NCI-H748 treated with DMSO at 0.1 percent for 48 hours (cell line): ENCODE data around the gene KRT35.

ENCODE experiments used
- DNase-seq: peaks from one replicate; lab custom pipeline; 2025; lab: John Stamatoyannopoulos, UW

The KRT35 gene

DNA sequence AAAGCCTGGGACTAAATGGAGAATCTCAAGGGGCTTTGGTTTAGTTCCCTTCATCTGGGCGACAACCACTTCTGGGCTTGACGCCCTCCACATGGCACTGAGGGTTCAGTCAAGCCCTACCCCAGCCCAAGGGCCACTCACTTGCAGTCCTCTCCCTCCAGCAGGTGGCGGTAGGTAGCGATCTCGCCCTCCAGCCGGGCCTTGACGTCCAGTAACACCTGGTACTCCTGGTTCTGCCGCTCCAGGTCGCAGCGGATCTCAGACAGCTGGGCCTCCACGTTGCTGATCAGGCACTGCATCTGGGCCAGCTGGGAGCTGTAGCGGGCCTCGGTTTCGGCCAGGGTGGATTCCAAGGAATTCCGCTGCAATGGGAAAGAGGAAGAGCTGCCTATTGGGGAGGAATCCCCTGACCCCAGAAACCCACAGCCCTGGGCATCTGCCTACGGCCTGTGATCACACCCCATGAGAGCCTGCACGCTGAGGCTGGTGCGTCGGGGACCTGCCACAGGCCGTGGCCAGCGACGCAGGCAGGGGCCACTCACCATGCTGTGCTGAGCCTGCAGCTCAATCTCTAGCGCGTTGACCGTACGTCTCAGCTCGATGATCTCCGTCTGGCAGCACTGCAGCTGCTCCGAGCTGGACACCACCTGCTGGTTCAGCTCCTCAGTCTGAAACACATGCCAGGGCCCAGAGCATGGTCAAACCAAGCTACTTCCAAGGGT lies 6.0 kb upstream of the KRT35 start:
- no peak for DNase-seq

GRCh38 chr17:41486316-41486715 lies 5.4 kb upstream of the KRT35 start:
- DNase-seq, result no peak

- DNase-seq, result no peak
Measured at GRCh38 chr17:41484920-41485904, 4.3 kb upstream of the KRT35 start.

- DNase-seq, result no peak
Measured at GRCh38 chr17:41483991-41484826, 3.3 kb upstream of the KRT35 start.

DNA sequence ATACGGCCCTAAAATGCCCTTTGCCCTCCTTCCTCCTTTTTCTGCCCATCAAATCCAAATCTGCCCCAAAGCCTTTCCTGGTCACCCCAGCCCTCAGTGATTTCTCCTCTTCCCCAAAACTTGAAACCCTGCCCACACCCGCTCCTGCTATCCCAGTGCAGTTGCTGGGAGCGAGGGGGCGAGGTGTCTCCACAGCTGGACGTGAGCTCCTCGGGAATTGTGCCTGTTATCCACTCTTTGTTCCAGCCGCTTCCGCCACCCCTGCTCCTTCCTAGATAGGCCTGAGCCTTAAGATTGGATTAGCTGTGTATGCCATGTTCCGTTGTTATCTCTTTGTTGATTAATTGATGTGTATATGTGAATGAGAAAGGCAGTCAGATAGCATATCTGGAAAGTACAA lies 2.6 kb upstream of the KRT35 start:
- DNase-seq, result no peak

DNA sequence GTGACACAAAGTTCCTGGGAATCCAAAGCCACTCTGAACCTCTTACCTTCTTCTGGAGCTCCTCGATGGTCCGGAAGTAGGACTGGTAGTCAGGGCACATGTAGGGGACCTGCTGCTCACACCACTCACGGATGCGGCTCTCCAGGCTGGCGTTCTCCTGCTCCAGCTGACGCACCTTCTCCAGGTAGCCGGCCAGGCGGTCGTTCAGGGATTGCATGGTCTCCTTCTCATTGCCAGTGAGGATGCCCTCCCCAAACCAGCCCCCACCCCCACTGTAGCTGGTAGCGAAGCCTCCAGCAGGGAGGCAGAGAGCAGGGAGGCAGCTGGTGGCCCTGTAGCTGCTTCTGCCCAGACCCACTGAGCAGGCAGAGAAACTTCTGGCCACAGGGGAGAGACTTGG lies 370 bp downstream of the KRT35 start:
- DNase-seq, result no peak

DNA sequence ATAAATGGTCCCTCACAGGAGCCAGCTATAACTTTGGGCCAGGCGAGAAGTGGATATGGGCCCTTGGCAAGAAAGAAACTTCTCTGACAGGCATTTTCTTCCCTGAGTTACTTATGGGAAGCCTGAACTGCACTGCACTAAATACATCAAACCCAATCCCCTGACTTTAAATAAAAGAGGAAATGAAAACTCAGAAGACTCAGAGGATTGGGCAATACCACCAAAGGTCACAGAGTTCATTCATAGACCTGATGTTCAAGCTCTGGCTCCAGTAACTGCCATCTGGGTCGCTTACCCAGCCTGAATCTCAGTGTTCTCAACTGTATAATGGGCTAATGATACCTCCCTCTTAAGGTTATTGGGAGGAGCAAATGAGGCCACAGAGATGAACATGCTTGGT lies 815 bp downstream of the KRT35 start:
- no peak for DNase-seq

- no peak for DNase-seq
Measured at GRCh38 chr17:41478237-41478636, 2.7 kb downstream of the KRT35 start.

DNA sequence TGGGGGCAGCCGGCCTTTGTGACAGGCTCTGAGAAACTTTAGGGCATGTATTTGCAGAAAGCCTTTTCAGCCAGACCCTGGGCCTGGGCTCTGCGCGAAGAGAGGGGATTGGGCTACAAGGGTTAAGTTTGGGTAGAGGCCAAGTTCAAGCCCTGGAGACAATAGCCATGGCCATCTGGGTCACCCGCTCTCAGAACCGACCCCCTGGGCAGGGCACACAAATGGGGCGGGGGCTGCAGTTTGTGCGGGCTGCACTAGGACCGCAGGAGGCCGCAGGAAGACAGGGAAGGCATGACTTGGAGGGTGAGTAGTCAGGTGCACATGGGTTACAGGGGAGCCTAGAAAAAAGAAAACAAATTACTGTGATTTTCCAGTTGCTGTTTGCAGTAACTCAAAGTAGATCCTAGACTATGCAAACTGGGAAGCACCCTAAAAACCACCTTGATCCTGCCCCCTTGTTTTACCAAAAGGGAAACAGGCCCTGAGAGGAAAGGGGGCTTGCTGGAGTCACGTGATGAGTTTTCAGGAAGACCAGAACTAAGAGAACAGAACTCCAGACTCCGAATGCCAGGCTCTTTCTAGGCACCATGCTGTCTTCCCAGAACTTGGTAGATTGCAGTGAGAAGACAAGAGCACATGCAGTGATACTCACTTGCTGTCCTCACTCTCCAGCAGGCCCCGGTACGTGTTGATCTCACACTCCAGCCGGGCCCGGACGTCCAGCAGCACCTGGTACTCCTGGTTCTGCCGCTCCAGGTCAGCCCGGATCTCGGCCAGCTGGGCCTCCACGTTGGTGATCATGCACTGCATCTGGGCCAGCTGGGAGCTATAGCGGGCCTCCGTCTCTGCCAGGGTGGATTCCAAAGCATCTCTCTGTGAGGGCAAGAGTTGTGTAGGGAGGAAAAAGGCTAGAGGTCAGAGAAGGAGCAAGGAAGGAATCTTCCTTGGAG lies 3.8 kb downstream of the KRT35 start:
- no peak for DNase-seq

DNA sequence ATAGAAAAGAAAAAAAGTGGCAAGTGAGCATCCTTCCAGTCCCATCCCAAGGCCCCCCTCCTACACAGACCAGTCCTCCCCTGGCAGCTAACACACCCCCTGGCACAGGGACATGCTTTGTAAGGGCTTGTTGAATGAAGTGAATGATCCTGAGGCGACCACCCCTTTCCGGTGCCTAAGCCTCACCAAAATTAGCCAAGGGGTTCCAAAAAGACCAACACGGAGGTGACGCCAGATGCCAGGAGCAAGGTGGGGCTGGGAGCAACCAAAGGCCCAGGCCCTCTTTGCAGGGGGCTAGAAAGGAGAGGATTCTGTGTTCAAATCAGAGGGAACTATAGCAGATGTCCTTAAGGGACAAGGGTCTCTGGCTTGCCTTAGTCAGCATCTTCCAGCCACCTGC lies 5.5 kb downstream of the KRT35 start:
- DNase-seq, result no peak

- DNase-seq, result no peak
Measured at GRCh38 chr17:41474863-41475262, 6.1 kb downstream of the KRT35 start.

DNA sequence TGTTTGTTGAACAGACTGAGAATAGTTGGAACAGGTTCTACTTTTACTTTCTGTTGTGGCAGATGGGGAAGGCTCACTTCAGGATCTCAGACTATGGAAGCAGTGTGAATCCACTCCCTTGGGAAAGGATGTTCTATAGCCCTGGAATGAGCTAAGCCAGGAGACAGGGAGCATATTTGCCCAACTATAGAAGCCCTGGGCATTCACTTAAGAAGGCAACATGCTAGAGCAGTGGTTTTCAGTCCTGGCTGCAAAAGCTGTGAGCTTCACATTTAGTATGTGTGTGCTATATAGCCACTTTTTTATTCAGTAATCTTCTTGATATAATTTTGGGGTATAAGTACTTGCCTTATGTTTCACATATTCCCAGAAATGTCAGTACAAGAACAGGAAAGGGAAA lies 12.6 kb downstream of the KRT35 start:
- no peak for DNase-seq

GRCh38 chr17:41467561-41467960 lies 13.4 kb downstream of the KRT35 start:
- DNase-seq, result no peak

GRCh38 chr17:41466988-41467387 lies 14.0 kb downstream of the KRT35 start, which contains the start of gene KRT32:
Gene KRT32, minus strand, starts transcription at chr17:41467386. Its CDS starts 61 bp downstream, at chr17:41467325.
- DNase-seq, result no peak

DNA sequence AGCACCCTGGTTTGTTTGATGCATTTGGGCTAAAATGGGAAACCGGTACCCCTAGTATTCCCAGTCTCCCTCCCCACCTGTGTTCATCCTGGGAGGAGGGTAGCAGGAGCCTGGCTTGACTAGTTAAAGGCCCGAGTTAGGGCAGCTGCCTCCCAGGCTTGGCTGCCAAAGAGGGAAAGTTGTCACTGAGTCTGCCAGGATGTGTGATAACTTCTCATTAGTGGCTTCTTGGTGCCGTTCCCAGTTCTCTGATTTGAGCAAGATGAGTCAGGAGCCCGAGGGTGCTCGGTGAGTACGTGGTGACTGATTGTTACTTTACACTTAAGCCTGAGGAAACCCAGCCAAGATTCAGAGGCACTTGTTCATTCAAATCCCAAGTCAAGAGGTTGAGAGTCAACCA lies 16.3 kb downstream of the KRT35 start:
- no peak for DNase-seq

GRCh38 chr17:41464173-41464572 lies 16.8 kb downstream of the KRT35 start:
- no peak for DNase-seq

GRCh38 chr17:41463746-41464145 lies 17.2 kb downstream of the KRT35 start:
- DNase-seq, result no peak

DNA sequence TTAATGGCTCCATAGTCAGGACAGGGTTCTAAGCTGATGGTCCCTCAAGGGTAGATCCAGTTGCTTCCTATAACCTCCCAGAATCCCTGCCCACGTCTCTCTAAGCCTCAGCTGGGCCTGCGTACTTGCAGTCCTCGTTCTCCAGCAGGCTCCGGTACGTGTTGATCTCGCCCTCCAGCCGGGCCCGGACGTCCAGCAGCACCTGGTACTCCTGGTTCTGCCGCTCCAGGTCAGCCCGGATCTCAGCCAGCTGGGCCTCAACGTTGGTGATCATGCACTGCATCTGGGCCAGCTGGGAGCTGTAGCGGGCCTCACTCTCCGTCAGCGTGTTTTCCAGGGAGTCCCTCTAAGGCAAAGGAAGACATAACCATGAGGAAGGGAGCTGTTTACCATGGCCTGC lies 18.2 kb downstream of the KRT35 start:
- DNase-seq, result no peak

GRCh38 chr17:41457676-41458075 lies 23.3 kb downstream of the KRT35 start:
- DNase-seq, result no peak

DNA sequence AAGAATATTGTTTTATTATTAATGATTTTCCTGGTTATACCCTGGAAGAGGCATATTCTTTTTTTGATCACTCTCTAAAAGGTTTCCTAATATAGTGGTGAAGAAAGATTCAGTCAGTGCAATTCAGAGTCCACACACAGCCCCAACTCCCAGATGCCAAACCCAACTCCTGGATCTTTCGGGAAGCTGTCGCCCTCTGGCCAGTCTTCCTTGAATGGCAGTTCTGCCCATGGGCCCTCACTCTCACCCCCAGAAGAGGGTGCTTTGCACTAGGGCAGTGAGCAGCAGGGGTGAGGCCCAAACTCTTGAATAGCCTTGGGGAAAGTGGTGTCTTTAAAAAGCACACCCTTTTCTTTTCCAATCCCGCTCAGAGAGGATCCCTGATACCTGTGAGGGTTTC lies 24.7 kb downstream of the KRT35 start:
- no peak for DNase-seq

DNA sequence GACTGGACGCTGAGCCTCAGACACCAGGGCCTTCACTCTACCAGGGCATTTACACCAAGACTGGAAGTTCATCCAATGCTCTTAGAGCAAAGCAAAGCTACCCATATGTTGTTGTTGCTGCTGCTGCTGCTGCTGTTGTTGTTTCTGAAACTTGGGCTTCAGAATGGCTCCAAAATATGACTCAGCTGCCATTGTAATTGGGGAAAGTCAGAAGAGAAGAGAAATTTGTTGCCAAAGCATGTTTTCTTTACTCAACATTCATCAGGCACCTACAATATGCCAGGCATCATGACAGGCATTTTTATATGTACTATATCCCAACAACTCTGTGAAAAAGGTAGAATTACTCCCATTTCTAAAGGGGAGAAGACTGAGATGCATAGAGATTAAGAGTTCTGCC lies 25.7 kb downstream of the KRT35 start:
- DNase-seq, result no peak
